Right renal pelvis (tissue), 4 donors: ENCODE results near the gene ZBED2. TPM values are rescaled to one million over a fixed set of nuclear protein-coding genes. Genes with fewer than 3 reads are reported as not detected.
"Not testable (repeated sequence)": the region's sequence is repeated elsewhere in the genome, so short reads cannot be mapped to it uniquely, and the experiment has no call there.

ENCODE experiments used
- DNase-seq, 4 donors: peaks; one replicate each; pipeline ENCODE4 v3.0.0-alpha.2; 2013; ENCODE audit warnings: low read depth in 4 of 4, low spot score in 3 of 4, missing footprints in 1 of 4
- polyA plus RNA-seq, 4 donors: library from polyadenylated mRNA; unstranded; fragments of 120-200 nt; gene quantifications; one replicate each; pipeline ENCODE4 v1.2.1, GENCODE V29; 2013; ENCODE audit not compliant: insufficient read length in 4 of 4

Gene ZBED2
- polyA plus RNA-seq = under 1 TPM; 0.17 to 0.49 (median 0.35) TPM

DNA sequence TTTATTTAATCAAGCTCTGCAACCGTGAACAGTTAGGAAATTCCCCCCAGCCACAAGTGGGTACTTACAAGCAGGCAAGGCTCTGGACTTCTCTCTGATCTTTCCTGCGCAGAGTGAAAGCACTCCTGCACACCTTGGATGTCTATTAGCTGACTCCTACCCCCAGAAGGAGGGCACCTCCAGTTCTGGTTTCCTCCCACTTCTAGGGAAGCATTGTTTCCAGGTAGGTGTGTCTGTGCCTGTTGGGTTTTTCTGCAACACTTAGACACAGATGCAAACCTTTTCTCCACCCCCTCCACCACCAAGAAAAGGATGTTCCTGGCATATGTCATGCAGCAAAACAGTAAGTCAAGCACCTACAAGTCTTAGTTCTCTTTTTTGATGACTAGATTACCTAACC lies at the start of gene ZBED2:
Gene ZBED2 (minus strand): TSS at position 115 of the 400 bp plus-strand sequence. CDS start 1,145 bp downstream, outside the sequence.
- no peak for DNase-seq

DNA sequence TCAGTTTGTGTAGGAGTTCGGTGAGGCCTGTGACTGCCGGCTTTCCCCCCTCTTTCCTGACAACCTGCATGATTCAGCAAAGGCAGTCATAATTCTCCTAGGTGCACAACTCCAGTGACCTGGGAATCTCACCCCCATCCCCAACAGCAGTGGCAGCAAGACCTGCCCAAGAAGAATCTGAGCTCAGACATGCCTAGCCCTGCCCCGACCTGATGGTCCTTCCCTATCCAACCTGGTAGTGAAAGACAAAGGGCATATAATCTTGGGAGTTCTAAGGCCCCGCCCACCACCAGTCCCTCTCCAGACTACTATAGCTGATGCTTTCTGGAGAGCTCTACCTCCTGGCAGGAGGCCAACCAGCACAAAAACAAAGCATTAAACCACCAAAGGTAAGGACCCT lies 44.2 kb upstream of the ZBED2 start:
- DNase-seq = no peak

GRCh38 chr3:111636366-111636885 lies 41.3 kb upstream of the ZBED2 start:
- no peak for DNase-seq

DNA sequence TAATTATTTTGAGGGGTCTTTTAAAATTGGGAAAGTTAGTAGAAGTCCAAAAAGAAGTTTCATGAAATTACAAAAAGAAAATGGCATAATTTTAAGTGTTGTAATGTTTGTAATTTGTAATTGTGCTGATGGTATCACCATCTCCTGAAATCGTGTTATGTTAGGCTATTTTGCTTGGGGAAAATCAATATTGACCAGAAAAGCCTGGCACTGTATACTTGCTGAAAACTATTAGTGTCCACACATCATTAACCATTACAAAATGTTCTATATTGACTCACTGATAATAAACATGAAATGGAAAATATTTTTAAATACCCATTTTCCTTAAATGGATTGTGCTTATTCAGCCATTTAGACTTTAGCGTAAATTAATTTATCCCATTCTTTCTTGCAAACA lies 40.3 kb upstream of the ZBED2 start:
- no peak for DNase-seq

- DNase-seq = not testable (repeated sequence)
These were observed 35.5 kb upstream of the ZBED2 start for GRCh38 chr3:111630638-111631037.

DNA sequence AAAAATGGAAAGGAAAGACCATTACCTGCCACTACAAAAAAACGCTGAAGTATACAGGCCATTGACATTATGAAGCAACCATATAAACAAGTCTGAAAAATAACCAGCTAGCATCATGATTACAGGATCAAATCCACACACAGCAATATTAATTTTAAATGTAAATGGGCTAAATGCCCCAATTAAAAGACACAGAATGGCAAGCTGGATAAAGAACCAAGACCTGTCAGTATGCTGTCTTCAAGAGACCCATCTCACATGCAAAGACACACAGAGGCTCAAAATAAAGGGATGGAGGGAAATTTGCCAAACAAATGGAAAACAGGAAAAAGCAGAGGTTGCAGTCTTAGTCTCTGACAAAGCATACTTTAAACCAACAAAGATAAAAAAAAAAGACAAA lies 33.9 kb upstream of the ZBED2 start:
- not testable (repeated sequence) for DNase-seq

- no peak for DNase-seq
These were observed 31.9 kb upstream of the ZBED2 start for GRCh38 chr3:111627092-111627491.

DNA sequence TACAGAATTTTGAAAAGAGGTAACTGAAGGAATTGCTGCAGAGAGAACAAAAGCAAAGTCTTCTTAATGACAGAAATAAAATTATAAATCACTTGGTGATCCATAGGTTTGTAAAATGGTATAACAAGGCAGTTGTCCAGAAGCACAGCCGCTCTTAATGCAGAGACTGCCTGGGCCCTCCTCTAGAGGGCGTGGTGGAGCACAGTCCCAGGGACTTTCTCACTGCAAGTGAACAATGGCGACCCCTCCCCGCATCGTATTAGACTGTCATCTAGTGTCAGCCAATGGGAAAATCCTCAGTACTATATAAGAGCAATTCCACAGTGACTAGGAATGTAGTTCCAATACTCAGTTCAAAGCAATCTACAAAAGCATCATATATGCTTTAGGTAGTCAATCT lies 26.4 kb upstream of the ZBED2 start:
- DNase-seq = no peak

DNA sequence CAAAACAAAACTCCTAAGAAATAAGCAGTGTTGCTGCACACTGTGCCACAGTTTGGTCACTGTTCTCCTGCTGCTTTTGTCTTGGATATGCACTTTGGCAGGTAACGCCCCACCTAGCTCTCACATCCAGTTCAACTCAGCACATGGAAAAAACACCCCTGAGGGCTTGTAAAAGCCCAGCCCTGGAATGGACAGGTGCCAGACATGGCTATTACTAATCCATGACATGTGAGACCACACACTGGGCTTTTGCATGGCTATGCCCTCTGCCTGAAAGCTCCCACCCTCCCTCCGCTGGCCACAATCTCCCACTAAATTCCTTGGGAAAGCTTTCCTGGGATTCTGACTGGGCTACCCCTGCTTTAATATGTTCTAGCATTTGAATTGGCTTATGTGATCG lies 24.7 kb upstream of the ZBED2 start:
- DNase-seq = no peak

DNA sequence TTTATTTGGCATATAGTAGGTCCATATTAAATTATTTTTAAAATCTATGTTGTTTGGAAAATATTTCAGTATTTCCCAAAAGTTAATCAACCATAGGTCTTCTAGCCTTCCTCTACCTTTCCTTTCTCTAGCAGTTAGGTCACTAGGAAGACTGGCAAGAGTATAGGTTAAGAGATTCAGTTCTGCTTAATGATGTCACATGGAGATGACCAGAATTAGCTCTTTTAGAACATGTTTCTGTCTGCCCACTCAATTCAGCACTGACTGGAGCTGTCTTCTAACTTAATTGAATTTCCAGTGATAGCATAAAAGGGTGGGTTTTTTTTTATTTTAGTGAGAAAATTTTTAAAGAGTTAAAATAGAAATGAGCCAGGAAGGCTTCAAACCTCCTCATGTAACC lies 23.8 kb upstream of the ZBED2 start:
- no peak for DNase-seq

DNA sequence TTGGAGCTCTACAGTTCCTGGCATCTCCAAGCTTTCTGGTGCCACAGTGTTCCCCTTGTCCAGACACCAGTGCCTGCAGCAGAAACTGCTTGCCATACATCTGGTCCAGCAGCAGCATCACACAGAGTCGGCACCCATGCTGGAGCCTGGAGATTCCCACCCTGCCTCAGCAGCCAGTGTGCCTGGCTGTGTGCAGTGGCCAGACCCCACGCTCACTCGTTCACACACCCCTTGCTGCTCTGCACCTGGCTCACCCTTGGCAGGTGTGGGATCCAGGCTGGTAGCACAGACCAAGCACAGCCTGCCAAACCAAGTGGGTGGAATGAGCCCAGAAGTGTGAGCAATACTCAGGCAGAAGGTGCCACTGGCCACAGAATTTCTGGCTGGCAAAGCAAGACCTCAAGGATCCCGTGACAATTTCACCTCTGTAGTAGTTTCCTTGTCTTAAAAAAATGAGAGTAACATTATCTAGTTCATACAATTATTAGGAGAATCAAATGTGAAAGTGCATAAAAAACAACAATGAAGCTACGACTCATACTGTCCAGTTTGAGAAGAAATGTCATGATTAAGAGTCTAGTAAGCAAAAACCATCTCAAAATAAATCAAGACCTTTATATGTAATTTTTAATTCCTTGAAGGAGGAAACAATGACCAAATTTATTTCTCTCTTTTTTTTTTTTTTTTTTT lies 22.9 kb upstream of the ZBED2 start:
- DNase-seq = no peak

DNA sequence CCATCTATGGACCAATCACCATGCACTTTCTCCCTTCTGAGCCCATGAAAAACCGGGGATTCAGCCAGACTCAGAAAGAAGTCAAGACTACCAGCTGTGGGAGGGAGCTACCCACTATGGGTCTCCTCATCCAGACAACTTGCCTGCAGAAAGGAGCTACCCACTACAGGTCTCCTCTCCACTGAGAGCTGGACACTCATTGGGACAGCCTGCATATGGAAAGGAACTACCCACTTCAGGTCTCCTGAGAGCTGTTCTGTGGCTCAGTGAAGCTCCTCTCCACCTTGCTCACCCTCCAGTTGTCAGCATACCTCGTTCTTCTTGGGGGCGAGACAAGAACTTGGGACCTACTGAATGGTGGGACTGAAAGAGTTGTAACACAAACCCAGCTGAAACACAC lies 22.3 kb upstream of the ZBED2 start:
- no peak for DNase-seq

DNA sequence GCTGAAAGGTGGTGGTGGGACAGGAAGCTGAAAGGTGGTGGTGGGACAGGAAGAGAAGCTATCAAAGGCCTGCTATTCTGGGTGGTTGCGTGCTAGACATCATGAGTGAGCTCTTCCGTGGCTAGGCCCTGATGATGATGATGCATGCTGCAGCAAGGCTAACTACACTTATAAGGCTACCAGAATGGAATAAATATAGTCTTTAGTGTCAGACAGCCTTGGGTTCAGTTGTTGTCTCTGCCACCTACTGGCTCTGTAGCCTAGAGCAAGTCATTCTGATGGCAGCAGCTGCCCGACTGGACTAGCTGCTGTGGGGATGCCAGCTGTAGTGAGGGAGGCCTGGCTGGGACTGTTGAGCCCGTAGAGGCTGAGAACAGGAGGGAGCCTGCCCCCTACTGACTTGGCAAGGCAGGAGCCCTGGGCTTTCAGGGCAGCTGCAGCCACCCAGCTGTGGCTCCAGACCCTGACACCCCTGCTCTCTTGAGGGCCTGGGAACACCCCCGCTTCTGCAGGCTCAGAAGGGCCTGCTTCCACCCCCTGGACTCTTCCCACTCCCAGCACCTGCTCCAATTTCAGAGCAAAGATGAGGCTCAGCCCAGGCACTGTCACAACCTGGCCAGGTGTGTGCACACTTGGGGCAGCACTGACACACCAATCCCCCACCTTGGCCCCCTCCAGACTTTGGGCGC lies 21.4 kb upstream of the ZBED2 start:
- no peak for DNase-seq

GRCh38 chr3:111615880-111616279 lies 20.7 kb upstream of the ZBED2 start:
- DNase-seq = no peak

GRCh38 chr3:111613294-111613693 lies 18.1 kb upstream of the ZBED2 start:
- DNase-seq = no peak

GRCh38 chr3:111610612-111611054 lies 15.5 kb upstream of the ZBED2 start:
- no peak for DNase-seq

DNA sequence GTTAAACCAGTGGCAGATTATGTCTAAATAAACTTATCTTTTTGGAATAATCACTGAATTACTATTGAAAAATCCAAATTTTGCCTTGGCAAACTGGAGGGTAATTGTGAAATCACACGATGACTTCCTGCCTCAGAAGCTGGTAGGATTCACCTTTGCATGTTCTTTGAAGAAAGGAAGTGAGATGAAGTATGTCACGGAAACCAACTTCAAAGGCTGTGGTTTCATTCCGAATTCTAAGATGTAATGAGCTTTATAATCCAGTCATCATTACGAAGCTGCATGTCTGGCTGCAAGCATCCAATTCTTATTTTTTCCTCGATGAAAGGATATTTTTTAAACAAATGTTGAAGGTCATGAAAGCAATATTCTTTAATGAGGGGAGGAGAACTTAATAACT lies 15.0 kb upstream of the ZBED2 start:
- no peak for DNase-seq

- DNase-seq = no peak
These were observed 14.6 kb upstream of the ZBED2 start for GRCh38 chr3:111609700-111610099.

DNA sequence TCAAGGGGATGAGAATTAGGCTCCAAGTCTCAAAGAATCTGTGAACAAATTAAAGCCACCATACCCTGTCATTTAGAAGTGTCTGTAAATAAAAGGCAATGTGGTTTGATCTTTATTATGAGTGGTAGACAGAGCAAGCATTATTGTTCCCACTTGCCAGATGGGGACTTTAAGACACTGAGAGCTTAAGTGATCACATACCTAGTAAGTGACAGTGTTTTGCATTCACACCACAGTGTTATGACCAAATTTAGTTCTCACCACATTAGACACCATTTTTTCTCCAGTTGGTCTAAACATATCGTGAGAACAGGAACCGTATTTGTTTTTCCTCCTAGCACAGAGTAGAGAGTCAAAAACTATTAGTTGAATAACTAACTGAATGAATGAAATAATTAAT lies 13.2 kb upstream of the ZBED2 start:
- no peak for DNase-seq

- no peak for DNase-seq
These were observed 12.2 kb upstream of the ZBED2 start for GRCh38 chr3:111607240-111607920.

DNA sequence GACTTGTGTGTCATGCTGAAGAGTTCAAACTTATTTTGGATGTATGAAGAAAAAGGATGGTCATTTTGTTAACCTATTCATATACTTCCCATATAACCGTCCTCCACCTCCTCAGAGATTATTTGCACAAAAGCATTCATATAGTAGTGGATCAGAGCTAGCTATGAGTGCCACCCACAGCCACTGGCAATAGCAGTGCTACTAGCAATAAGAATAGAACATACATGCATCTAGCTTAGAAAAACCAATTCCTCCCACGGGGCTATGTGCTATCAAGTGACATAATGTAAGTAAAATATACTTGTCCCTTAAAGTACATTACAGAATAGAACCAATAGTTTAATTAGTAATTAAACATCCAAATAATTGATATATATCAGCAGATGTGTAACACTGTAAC lies 10.3 kb upstream of the ZBED2 start:
- no peak for DNase-seq
